Heart left ventricle (tissue), 13 donors: ENCODE measurements around the gene IST1.

Source experiments
- CTCF ChIP-seq, 12 donors: fragments of 200-600 bp; sonication (generic) in 4 of 12; IDR thresholded peaks; one replicate each; pipeline versions ENCODE4 v1.5.0 to v1.8.0; 2018 to 2022; ENCODE audit warnings: antibody characterized with exemption in 12 of 12, mild to moderate bottlenecking in 5 of 12
- POLR2A ChIP-seq, 2 donors: fragments of 450-650 bp; IDR thresholded peaks; one replicate each; pipeline ENCODE4 v1.6.1; 2017; ENCODE audit warnings: antibody characterized with exemption in 2 of 2, mild to moderate bottlenecking in 2 of 2, moderate library complexity in 2 of 2
- donor health status: ischemic (EF 13 %, LVEDD 7.1; RV severe dilation, severe dysfunction).
- donor health status: DM: no; HTN: yes; CAD: no.
- donor health status: DM: no; HTN: no; CAD: no.
- donor health status: ischemic (EF 25% LVEDD 6.9; RV normal size, moderate dysfunction).
- donor health status: ischemic (EF 25% LVEDD 5.7; RV mildly dilated, moderate dysfunction).
- donor health status: ischemic (EF 35%, LVEDD 5.7; RV mildly dilated, moderate dysfunction).
- donor health status: nonischemic (EF 11% LVEDD 7.7; RV severe dilation, severe dysfunction).
- donor health status: DM: yes; HTN: yes; CAD: no.
- donor health status: PGD.
- donor health status: ischemic (EF 29% LVEDD 5.4; RV normal size, mild dysfunction).
- donor health status: nonischemic (EF 23%, LVEDD 6.1; RV moderate dilation, normal function).

DNA sequence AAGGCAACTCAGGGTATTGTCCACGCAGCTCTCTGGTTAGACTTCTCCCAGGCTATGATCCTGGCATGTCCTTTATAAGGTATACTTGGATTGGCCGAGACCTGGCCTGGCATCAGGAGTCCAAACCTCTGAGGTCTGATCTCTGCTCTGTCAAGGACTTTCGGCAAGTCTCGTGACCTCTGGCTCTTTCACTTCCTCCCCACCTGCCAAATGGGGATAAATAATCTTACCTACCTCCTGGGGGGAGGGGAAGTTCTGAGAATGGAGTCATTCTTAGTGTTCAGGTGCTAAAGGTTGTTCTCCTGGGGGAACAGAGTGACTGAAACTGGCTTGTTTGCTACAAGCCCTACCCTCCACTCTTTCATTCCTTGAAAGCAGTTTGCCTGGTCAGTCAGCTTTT is 41.9 kb upstream of the IST1 start:
- TF ChIP-seq POLR2A (IDR thresholded peaks at IDR 0.05) (no peak), CTCF (IDR thresholded peaks at IDR 0.05) (no peak)
